Mesothelial cell of epicardium (in vitro differentiated cells): ENCODE measurements around the gene SYNGAP1. TPM values are rescaled to one million over a fixed set of nuclear protein-coding genes. Genes with fewer than 3 reads are reported as not detected.
A peak's percentile ranks its signal among the peaks of the same experiment; 100 is the strongest.

Experiments used
- DNase-seq, 2 experiments: peaks; one replicate each; pipeline ENCODE4 v3.0.0; 2021; ENCODE audit warnings: low spot score in 2 of 2; ENCODE audit not compliant: unreplicated experiment in 2 of 2
- H3K27ac Mint-ChIP-seq: 2 replicates; pipeline ENCODE4 v1.8.0; 2021; ENCODE audit warnings: mixed read lengths
- H3K27me3 Mint-ChIP-seq: 2 replicates; pipeline ENCODE4 v1.8.0; 2021; ENCODE audit warnings: low read depth, mixed read lengths
- H3K36me3 Mint-ChIP-seq: 2 replicates; pipeline ENCODE4 v1.8.0; 2021; ENCODE audit warnings: mixed read lengths
- H3K4me1 Mint-ChIP-seq: 2 replicates; pipeline ENCODE4 v1.8.0; 2021; ENCODE audit warnings: mixed read lengths
- H3K4me3 Mint-ChIP-seq: 2 replicates; pipeline ENCODE4 v1.8.0; 2021; ENCODE audit warnings: mild to moderate bottlenecking, moderate library complexity, mixed read lengths
- H3K9me3 Mint-ChIP-seq: 2 replicates; pipeline ENCODE4 v1.8.0; 2021; ENCODE audit warnings: mixed read lengths
- CTCF ChIP-seq: fragments of 200-600 bp; sonication (generic); IDR thresholded peaks from one replicate; pipeline ENCODE4 v1.5.0; 2021; ENCODE audit warnings: antibody characterized with exemption; ENCODE audit not compliant: unreplicated experiment
- total RNA-seq: library from RNA; stranded (reverse); gene quantifications from 3 replicates; pipeline ENCODE4 v1.2.1, GENCODE V29; 2021

The SYNGAP1 gene
- total RNA-seq, 1 donor from 2014 or later = 66.1 TPM

- TF ChIP-seq CTCF = no peak
- DNase-seq = no peak
- Mint-ChIP-seq H3K36me3 (peaks cover 8% of the 10 kb centered on the region), H3K9me3 (no peaks in the 10 kb centered on the region), H3K4me1 (peaks cover 71% of the 10 kb centered on the region), H3K27ac (peak overlapping the region; percentile 97), H3K27me3 (no peaks in the 10 kb centered on the region), H3K4me3 (peak overlapping the region; percentile 80)
Measured at GRCh38 chr6:33424855-33425667, 5.2 kb downstream of the SYNGAP1 start.

- peaks cover 76% of the 10 kb centered on the region for H3K4me1 Mint-ChIP-seq
- H3K27me3 Mint-ChIP-seq = no peaks in the 10 kb centered on the region
- H3K9me3 Mint-ChIP-seq = no peaks in the 10 kb centered on the region
- peak overlapping the region; percentile 80 for H3K4me3 Mint-ChIP-seq
- peaks cover 8% of the 10 kb centered on the region for H3K36me3 Mint-ChIP-seq
- peak; percentile 26 for TF ChIP-seq CTCF
- DNase-seq = peak; percentile 75 to 87
- H3K27ac Mint-ChIP-seq = peak overlapping the region; percentile 97
Measured at GRCh38 chr6:33425668-33426577, 6.1 kb downstream of the SYNGAP1 start.

- TF ChIP-seq CTCF = no peak
- no peak for DNase-seq
- Mint-ChIP-seq H3K27me3 (no peaks in the 10 kb centered on the region), H3K27ac (peak overlapping the region; percentile 97), H3K4me1 (peaks cover 73% of the 10 kb centered on the region), H3K4me3 (peak overlapping the region; percentile 80), H3K9me3 (no peaks in the 10 kb centered on the region), H3K36me3 (peaks cover 8% of the 10 kb centered on the region)
Measured at GRCh38 chr6:33426590-33427511, 7.0 kb downstream of the SYNGAP1 start.

- H3K27me3 Mint-ChIP-seq = no peaks in the 10 kb centered on the region
- peak overlapping the region; percentile 81 for H3K4me3 Mint-ChIP-seq
- DNase-seq = peak in 1 of 2 experiments; percentile 69
- peak overlapping the region; percentile 82 for H3K27ac Mint-ChIP-seq
- H3K36me3 Mint-ChIP-seq = peaks cover 8% of the 10 kb centered on the region
- H3K4me1 Mint-ChIP-seq = peaks cover 81% of the 10 kb centered on the region
- TF ChIP-seq CTCF = no peak
- H3K9me3 Mint-ChIP-seq = no peaks in the 10 kb centered on the region
Measured at GRCh38 chr6:33427585-33428223, 7.8 kb downstream of the SYNGAP1 start.
